BLaER1 treated with 17β-estradiol and CSF1 and Interleukin-3, amounts not matched to agents 10 nM and 100 nM (cell line): ENCODE data around the gene ABL2.
"Not testable (repeated sequence)": the region's sequence is repeated elsewhere in the genome, so short reads cannot be mapped to it uniquely, and the experiment has no call there.

Experiments
- H3K27ac ChIP-seq, 11 experiments: shearing (Covaris generic); formaldehyde crosslinking; 2 replicates each; pipeline ENCODE4 v1.8.1; 2022
- H3K27me3 ChIP-seq, 11 experiments: shearing (Covaris generic); formaldehyde crosslinking; 2 replicates each; pipeline ENCODE4 v1.8.1; 2022
- H3K36me3 ChIP-seq, 11 experiments: shearing (Covaris generic); formaldehyde crosslinking; 2 replicates each; pipeline ENCODE4 v1.8.1; 2022
- H3K4me1 ChIP-seq, 10 experiments: shearing (Covaris generic); formaldehyde crosslinking; 2 replicates each; pipeline ENCODE4 v1.8.1; 2022
- H3K4me2 ChIP-seq, 11 experiments: shearing (Covaris generic); formaldehyde crosslinking; 2 replicates each; pipeline ENCODE4 v1.8.1; 2022
- H3K4me3 ChIP-seq, 10 experiments: shearing (Covaris generic); formaldehyde crosslinking; 2 replicates each; pipeline ENCODE4 v1.8.1; 2022
- H3K9ac ChIP-seq, 11 experiments: shearing (Covaris generic); formaldehyde crosslinking; 2 replicates each; pipeline ENCODE4 v1.8.1; 2022
- H3K9me3 ChIP-seq, 11 experiments: shearing (Covaris generic); formaldehyde crosslinking; replicated peaks in 1 of 11; 2 replicates each; pipeline ENCODE4 v1.8.1; 2022
- H4K20me1 ChIP-seq, 11 experiments: shearing (Covaris generic); formaldehyde crosslinking; 2 replicates each; pipeline ENCODE4 v1.8.1; 2022
- Cebpa-rat ChIP-seq, 11 experiments: shearing (Covaris generic); IDR thresholded peaks; 2 replicates each; pipeline ENCODE4 v1.8.1; 2022

Gene ABL2

DNA sequence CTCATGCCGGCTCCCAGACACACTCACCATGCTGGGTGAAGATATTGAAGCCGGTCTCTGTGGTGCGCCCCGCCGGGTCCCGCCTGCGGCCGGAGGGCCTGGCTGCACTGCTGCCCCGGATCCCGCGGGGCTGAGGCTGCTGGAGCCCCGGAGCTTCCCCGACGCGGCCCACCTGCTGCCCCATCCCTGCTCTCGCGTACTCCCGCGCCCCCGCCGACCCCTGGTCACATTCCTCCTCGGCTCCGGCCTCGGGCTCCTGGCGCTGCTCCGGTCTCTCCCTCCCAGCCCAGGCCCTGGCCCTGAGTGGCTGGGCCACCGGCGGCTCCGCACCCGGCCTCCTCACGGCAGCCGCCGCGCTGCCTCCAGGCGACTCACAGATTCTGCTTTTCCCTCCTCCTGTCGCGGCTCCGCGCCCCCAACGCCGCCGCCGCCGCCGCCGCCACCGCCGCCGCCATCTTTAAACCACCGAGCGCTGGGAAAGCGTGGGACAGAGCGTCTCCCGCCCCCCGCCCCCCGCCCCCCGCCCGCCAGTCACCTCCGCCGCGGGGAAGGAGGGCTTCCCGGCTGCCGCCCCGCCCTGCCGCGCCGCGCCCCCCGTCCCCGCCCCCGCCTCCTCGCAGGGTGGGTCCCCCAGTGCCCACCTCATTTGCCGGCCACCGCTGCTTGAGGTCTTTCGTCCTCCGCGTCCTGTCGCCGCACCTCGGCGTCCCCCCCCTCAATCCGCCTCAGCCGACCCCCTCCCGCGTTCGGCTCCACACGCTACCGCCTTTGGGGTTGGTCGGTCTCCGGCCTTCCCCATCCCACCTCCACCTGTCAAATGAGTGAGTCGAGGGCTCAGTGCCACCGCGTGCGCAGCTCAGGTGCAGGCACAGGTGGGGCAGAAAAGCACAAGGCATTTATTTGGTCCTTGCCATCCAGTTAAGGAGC lies at the start of gene ABL2:
ABL2 (minus strand) TSS at position 464 of the 927 bp plus-strand sequence; CDS start at position 184, 280 bp downstream.
- Histone ChIP-seq H3K27ac (peak within 1 kb of the TSS; percentile 82 to 93 (median 88)), H4K20me1 (peaks cover 0 to 44% (median 22%) of the 10 kb centered on the region in 11 experiments; a peak in 10 of 22 replicates), H3K9me3 (no peaks in the 10 kb centered on the region), H3K4me2 (peak within 1 kb of the TSS; percentile 80 to 94 (median 89)), H3K4me3 (peak within 1 kb of the TSS; percentile 78 to 99 (median 94)), H3K27me3 (no peaks in the 10 kb centered on the region), H3K4me1 (peaks cover 13 to 34% (median 23%) of the 10 kb centered on the region in 10 experiments; a peak in 19 of 20 replicates), H3K9ac (peak within 1 kb of the TSS; percentile 91 to 96 (median 94)), H3K36me3 (peaks cover 0 to 14% (median 4%) of the 10 kb centered on the region in 11 experiments; a peak in 15 of 22 replicates)
- no peak for TF ChIP-seq Cebpa-rat (IDR thresholded peaks at IDR 0.05)

DNA sequence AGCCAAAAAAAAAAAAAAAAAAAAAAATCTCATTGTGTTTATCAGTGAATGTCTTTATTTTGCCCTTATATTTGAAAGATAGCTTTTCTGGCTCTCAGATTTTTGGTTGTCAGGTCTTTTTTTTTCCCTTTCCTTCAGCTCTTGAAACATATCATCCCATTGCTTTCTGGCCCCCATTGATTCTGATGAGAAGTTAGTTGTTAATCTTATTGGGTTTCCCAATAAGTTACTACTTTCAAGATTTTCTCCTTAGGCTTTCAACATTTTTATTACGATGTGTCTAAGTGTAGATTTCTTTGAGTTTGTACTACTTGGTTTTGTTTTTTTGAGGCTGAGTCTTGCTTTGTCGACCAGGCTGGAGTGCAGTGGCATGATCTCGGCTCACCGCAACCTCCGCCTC lies 49.4 kb upstream of the ABL2 start:
- Histone ChIP-seq H3K27ac (no peak overlapping the region), H3K4me1 (no peaks in the 10 kb centered on the region), H3K4me2 (no peak overlapping the region), H3K4me3 (no peak overlapping the region), H3K27me3 (no peaks in the 10 kb centered on the region), H3K9ac (no peak overlapping the region), H4K20me1 (no peaks in the 10 kb centered on the region), H3K9me3 (peaks cover 5 to 17% (median 10%) of the 10 kb centered on the region in 11 experiments; a peak in 19 of 22 replicates), H3K36me3 (no peaks in the 10 kb centered on the region)
- no peak for TF ChIP-seq Cebpa-rat (IDR thresholded peaks at IDR 0.05)

DNA sequence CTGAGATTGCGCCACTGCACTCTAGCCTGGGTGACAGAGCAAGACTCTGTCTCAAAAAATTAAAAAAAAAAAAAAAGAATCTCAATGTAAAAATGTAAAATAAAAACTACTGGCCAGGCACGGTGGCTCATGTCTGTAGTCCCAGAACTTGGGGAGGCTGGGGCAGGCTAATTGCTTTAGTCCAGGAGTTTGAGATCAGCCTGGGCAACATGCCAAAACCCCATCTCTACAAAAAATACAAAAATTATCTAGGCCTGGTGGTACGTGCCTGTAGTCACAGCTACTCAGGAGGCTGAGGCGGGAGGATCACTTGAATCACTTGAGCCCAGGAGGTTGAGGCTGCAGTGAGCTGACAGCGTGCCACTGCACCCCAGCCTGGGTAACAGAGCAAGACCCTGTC lies 44.9 kb upstream of the ABL2 start:
- H4K20me1 ChIP-seq, H3K4me3 ChIP-seq, H3K27me3 ChIP-seq, H3K4me1 ChIP-seq, H3K4me2 ChIP-seq, H3K27ac ChIP-seq, H3K9me3 ChIP-seq, H3K36me3 ChIP-seq, H3K9ac ChIP-seq: not testable (repeated sequence)

DNA sequence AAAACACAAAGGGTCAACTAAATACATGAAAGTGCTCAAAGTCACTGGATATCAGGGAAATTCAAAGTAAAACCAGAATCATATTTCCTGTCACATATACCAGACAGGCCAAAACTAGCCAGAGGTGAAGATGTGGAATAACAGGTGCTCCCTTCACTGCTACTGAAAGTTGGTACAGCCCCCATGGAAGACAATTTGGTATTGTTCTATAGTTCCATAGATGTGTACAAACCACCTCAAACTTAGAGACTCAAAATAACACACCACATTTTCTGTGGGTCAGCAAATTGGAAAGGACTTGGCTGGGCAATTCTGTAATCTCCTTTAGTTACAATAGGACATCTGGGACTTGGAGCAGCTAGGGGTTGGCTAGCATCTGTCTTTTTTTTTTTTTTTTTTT lies 39.6 kb upstream of the ABL2 start:
- Histone ChIP-seq H3K4me2 (no peak overlapping the region), H3K4me3 (no peak overlapping the region), H3K36me3 (no peaks in the 10 kb centered on the region), H3K9ac (no peak overlapping the region), H3K27me3 (no peaks in the 10 kb centered on the region), H3K9me3 (no peaks in the 10 kb centered on the region), H4K20me1 (no peaks in the 10 kb centered on the region), H3K27ac (no peak overlapping the region), H3K4me1 (no peaks in the 10 kb centered on the region)
- TF ChIP-seq Cebpa-rat (IDR thresholded peaks at IDR 0.05): no peak

DNA sequence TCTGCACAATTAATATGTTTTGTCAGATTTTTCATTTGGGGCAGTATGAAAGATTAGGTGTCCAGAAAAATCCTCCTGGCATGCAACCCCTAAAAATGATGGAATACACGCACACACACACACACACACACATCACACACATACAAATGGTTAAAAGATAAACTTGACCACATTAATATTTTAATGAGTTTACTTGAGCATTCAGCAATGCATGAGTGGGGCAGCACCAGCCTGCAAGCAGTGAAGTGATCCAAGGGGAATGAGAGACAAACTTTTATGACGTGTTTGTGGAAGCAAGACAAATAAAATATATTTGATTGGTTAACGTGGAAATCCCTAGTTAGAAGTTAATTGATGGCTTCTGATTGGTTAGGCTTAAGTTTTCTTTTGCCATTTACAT lies 35.0 kb upstream of the ABL2 start:
- Histone ChIP-seq H3K4me2 (no peak overlapping the region), H4K20me1 (no peaks in the 10 kb centered on the region), H3K4me3 (no peak overlapping the region), H3K27me3 (no peaks in the 10 kb centered on the region), H3K9me3 (no peaks in the 10 kb centered on the region), H3K36me3 (no peaks in the 10 kb centered on the region), H3K9ac (no peak overlapping the region), H3K27ac (no peak overlapping the region), H3K4me1 (no peaks in the 10 kb centered on the region)
- TF ChIP-seq Cebpa-rat (IDR thresholded peaks at IDR 0.05): no peak

DNA sequence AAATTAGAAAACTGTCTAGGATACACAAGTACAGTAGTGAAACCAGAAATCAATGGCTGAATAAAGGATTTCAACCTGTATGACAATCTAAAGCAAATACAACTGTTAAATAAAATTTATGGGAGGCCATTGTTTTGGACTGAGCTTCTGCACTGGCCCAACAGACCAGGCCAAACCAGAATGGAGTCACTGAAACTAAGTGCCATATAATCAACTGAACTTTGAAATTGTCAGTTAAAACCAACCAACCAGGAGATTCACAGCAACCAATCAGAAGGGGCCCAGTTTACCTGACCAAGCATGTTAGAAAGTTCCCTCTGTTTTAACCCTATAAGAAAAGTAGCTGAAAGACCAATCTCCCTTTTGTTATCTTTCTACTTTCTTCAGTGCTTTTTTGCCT lies 33.6 kb upstream of the ABL2 start:
- Histone ChIP-seq H3K4me3 (no peak overlapping the region), H3K27me3 (no peaks in the 10 kb centered on the region), H3K9me3 (no peaks in the 10 kb centered on the region), H3K27ac (no peak overlapping the region), H3K9ac (no peak overlapping the region), H3K36me3 (no peaks in the 10 kb centered on the region), H3K4me1 (no peaks in the 10 kb centered on the region), H3K4me2 (no peak overlapping the region), H4K20me1 (no peaks in the 10 kb centered on the region)
- TF ChIP-seq Cebpa-rat (IDR thresholded peaks at IDR 0.05): no peak

DNA sequence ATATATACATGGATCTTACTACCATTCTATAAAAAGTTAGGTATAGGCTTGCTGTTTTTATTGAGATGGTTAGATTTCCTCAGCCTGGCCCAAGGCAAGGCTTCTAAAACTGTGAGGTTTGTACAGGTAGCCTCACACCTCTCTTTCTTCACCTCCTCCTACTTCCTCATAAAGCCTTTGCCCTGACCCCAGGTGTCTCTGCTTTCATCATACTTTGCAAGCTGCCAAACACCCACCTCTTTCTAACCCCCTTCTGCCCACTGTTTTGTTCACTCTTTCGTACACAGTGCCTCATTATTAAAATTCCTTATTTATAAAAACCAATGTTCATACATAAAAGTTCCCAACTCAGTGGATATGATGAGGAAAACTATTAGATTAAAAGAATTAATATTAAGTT lies 32.7 kb upstream of the ABL2 start:
- Histone ChIP-seq H3K36me3 (no peaks in the 10 kb centered on the region), H3K27ac (no peak overlapping the region), H3K27me3 (no peaks in the 10 kb centered on the region), H3K4me2 (no peak overlapping the region), H3K9me3 (no peaks in the 10 kb centered on the region), H4K20me1 (no peaks in the 10 kb centered on the region), H3K4me1 (no peaks in the 10 kb centered on the region), H3K4me3 (no peak overlapping the region), H3K9ac (no peak overlapping the region)
- TF ChIP-seq Cebpa-rat (IDR thresholded peaks at IDR 0.05): no peak

DNA sequence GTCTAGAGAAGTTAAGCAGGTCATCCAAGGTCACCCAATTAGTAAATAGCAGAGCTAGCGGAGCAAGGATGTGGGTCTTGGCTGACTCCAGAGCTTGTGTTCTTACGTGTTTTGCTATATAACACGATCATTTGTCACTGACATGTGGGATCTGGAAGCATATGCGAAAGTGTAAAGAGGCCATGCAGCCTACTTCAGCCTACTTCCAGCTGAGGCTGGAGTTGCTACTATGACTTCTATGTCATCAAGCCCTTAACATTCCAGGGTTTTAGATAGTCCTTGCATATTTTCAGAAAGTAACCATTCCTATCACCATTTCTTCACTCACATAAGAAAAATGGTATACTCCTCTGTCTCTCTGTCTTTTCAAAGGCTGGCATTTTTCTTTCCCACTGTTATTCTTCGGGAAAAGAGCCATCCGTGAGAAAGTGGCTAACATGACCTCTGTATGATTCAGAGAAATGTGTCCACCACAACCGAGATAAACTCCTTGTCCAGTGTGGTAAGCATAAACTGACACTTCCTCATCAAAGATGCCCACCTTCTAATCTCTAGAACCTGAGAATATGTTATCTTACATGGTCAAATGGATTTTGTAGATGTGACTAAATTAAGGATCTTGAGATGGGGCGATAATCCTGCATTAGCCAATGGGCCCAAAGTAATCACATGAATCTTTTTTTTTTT lies 24.0 kb upstream of the ABL2 start:
- no peak for TF ChIP-seq Cebpa-rat (IDR thresholded peaks at IDR 0.05)
- no peak overlapping the region for H3K4me2 ChIP-seq
- H3K4me3 ChIP-seq: no peak overlapping the region
- no peaks in the 10 kb centered on the region for H3K9me3 ChIP-seq
- no peaks in the 10 kb centered on the region for H3K27me3 ChIP-seq
- no peak overlapping the region for H3K27ac ChIP-seq
- no peaks in the 10 kb centered on the region for H3K36me3 ChIP-seq
- no peak overlapping the region for H3K9ac ChIP-seq
- H4K20me1 ChIP-seq: no peaks in the 10 kb centered on the region
- H3K4me1 ChIP-seq: peaks cover 0 to 6% (median 0%) of the 10 kb centered on the region in 10 experiments; a peak in 5 of 20 replicates

DNA sequence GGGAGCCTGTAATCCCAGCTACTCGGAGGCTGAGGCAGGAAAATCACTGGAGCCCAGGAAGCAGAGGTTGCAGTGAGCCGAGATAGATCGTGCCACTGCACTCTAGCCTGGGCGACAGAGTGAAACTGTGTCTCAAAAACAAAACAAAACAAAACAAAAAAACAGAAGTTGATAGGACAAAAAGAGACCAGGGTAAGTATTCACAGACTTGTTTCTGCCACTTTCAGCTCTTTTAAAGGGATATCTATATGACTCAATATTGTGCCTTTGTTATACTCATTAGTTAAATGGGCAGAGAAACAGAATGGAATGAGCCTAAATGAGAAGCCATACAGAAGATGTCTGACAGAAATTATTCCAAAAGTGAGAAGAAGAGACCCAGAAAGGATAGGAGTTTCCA lies 23.1 kb upstream of the ABL2 start:
- Histone ChIP-seq H3K4me1 (peaks cover 0 to 6% (median 0%) of the 10 kb centered on the region in 10 experiments; a peak in 5 of 20 replicates), H3K9ac (no peak overlapping the region), H3K4me2 (no peak overlapping the region), H3K4me3 (no peak overlapping the region), H3K9me3 (no peaks in the 10 kb centered on the region), H3K27me3 (no peaks in the 10 kb centered on the region), H4K20me1 (no peaks in the 10 kb centered on the region), H3K27ac (no peak overlapping the region), H3K36me3 (no peaks in the 10 kb centered on the region)
- no peak for TF ChIP-seq Cebpa-rat (IDR thresholded peaks at IDR 0.05)
